IMR-90 (cell line): ENCODE results near the gene LRP6.

ENCODE experiments used
- CEBPB ChIP-seq: IDR thresholded peaks from 2 replicates; pipeline ENCODE4 v1.6.1; 2012; ENCODE audit warnings: low read depth, low read length, improper control_type of control experiment
- CTCF ChIP-seq: conservative IDR thresholded peaks from 2 replicates; pipeline ENCODE4 v1.5.1; 2012; ENCODE audit warnings: mild to moderate bottlenecking, low read depth, low read length, improper control_type of control experiment
- NFE2L2 ChIP-seq: fragments of 150-350 bp; IDR thresholded peaks from 2 replicates; pipeline ENCODE4 v1.6.1; 2016; ENCODE audit warnings: low read depth, mild to moderate bottlenecking, low read length
- POLR2A ChIP-seq: IDR thresholded peaks from 2 replicates; pipeline ENCODE4 v1.6.1; 2012; ENCODE audit warnings: mild to moderate bottlenecking, low read depth, low read length
- RAD21 ChIP-seq: IDR thresholded peaks from 2 replicates; pipeline ENCODE4 v1.6.1; 2012; ENCODE audit warnings: low read length, improper control_type of control experiment
- RCOR1 ChIP-seq: IDR thresholded peaks from 2 replicates; pipeline ENCODE4 v1.6.1; 2012; ENCODE audit warnings: mild to moderate bottlenecking, low read length, improper control_type of control experiment; ENCODE audit not compliant: insufficient replicate concordance
- RFX5 ChIP-seq: IDR thresholded peaks from 2 replicates; pipeline ENCODE4 v1.8.0; 2012; ENCODE audit warnings: low read depth, mild to moderate bottlenecking, low read length, moderate library complexity
- SMC3 ChIP-seq: fragments of 150-350 bp; IDR thresholded peaks from 2 replicates; pipeline ENCODE4 v1.6.1; 2016; ENCODE audit warnings: low read depth, mild to moderate bottlenecking, antibody characterized with exemption, low read length, moderate library complexity
- TF ChIP-seq, protein P1 (sequence below): fragments of 150-350 bp; IDR thresholded peaks from 2 replicates; pipeline ENCODE4 v1.6.1; 2016; ENCODE audit warnings: low read depth, mild to moderate bottlenecking, low read length, moderate library complexity, borderline replicate concordance

DNA sequence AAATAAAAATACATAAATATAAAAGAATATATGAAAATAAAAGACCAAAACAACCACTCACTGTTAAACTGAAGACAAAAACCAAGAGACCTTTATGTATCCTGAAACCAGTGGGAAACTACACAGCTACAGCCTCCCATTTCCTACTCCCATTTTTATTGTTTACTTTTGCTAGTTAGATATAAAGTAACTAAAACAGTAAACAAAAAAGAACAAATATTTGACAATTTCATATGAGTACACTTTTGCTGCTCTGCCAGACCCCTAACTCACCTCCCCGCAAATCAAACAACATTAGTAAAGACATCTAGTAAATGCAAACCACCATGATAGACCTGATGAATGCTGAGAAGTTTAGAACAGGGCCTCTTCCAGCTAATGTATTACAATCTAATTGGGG is 99.0 kb downstream of the LRP6 start:
- TF ChIP-seq RFX5, result no peak
- no peak for TF ChIP-seq CTCF
- TF ChIP-seq, protein P1, sequence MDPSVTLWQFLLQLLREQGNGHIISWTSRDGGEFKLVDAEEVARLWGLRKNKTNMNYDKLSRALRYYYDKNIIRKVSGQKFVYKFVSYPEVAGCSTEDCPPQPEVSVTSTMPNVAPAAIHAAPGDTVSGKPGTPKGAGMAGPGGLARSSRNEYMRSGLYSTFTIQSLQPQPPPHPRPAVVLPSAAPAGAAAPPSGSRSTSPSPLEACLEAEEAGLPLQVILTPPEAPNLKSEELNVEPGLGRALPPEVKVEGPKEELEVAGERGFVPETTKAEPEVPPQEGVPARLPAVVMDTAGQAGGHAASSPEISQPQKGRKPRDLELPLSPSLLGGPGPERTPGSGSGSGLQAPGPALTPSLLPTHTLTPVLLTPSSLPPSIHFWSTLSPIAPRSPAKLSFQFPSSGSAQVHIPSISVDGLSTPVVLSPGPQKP, result no peak
- no peak for TF ChIP-seq POLR2A
- TF ChIP-seq SMC3, result no peak
- TF ChIP-seq RAD21, result no peak
- TF ChIP-seq CEBPB, result no peak
- no peak for TF ChIP-seq RCOR1
- no peak for TF ChIP-seq NFE2L2
